AG04450 (cell line): ENCODE measurements around the gene HYKK. TPM values are rescaled to one million over a fixed set of nuclear protein-coding genes. Genes with fewer than 3 reads are reported as not detected.
A peak's percentile ranks its signal among the peaks of the same experiment; 100 is the strongest.

Source experiments
- CTCF ChIA-PET: fragments of 300-600, 350-600 bp; formaldehyde crosslinking; extraction: SDS; loops from one replicate; lab custom pipeline; 2022; ENCODE audit warnings: antibody characterized with exemption, inconsistent platforms; lab: Charles Lee
- POLR2A ChIA-PET: fragments of 350-600 bp; formaldehyde crosslinking; extraction: SDS; loops from one replicate; lab custom pipeline; 2021; ENCODE audit warnings: antibody characterized with exemption, inconsistent platforms; lab: Yijun Ruan, JAX
- DNase-seq: peaks from one replicate; pipeline ENCODE4 v3.0.0-alpha.2; 2011; ENCODE audit warnings: low read depth, low spot score
- H3K27ac ChIP-seq: one replicate; pipeline ENCODE4 v1.5.1; 2012; ENCODE audit warnings: low read depth, low read length, control low read depth
- H3K27me3 ChIP-seq: one replicate; pipeline ENCODE4 v1.6.0; 2012; ENCODE audit warnings: low read length; ENCODE audit not compliant: control insufficient read depth, insufficient read depth
- H3K4me3 ChIP-seq: 2 replicates; pipeline ENCODE4 v1.5.1; 2011; ENCODE audit warnings: mild to moderate bottlenecking, low read depth, low read length, control low read depth
- H3K9me3 ChIP-seq: 2 replicates; pipeline ENCODE4 v1.5.1; 2012; ENCODE audit warnings: low read length; ENCODE audit not compliant: control insufficient read depth, insufficient read depth
- polyA plus RNA-seq: library from polyadenylated mRNA; depleted of rRNA; stranded (reverse); fragments of >200 nt; gene quantifications from 2 replicates; pipeline ENCODE4 v1.2.3, GENCODE V29; 2011
- TF ChIP-seq, protein P1 (sequence below): IDR thresholded peaks from 2 replicates; pipeline ENCODE4 v1.5.1; 2011; ENCODE audit warnings: low read depth, low read length, control low read depth, inconsistent platforms

Gene HYKK
- polyA plus RNA-seq, 1 experiment, result 3.6 TPM

DNA sequence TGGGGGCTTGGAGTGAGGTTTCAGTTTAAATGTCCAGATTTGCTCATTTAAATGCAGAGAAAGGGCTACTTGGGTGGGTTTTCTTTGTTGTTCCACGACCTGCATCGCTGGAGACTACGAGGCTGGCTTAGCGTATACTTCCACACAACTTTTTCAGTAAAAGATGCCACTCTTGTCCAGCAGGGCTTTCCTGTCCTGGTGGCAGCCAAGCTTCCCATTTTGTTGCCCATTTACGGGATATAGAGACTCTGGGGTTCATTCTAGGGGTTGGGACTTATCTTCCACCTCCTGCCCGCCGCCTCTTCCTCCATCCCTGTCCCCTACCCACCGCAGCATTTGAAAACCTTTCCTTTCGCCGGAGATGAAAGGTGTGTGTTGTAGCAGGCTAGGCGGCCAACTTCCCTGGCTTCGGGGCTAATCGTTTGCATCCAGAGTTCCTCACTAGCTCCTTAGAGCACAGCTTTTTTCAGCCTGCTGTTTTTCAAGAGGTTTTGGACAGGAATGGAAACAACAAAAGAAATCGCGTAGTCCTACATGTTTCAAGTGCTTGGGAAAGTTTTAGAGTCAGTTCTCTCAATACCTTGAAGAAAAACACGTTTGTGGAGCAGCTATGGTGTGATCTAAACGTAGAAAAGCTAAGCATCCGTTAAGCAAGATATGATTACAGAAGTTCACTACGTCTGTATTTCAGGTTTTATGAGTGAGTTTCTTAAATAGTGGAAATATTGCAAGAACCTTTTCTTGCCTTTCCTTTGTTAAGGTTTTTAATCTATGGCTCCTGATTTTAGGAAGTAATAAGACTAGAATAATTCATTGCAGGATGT is 58.8 kb downstream of the HYKK start:
- ChIA-PET CTCF (interaction anchor here (0.6 to 1.5 kb wide), 3 partner anchors 26 to 617 kb away, joined by 3 read pairs; partner anchors contain the start of gene PSMA4), POLR2A (interaction anchor here (1.1 to 1.5 kb wide), 2 partner anchors 10 to 25 kb away, joined by 6 to 12 read pairs; no protein-coding TSS in a partner anchor)
- TF ChIP-seq, protein P1, sequence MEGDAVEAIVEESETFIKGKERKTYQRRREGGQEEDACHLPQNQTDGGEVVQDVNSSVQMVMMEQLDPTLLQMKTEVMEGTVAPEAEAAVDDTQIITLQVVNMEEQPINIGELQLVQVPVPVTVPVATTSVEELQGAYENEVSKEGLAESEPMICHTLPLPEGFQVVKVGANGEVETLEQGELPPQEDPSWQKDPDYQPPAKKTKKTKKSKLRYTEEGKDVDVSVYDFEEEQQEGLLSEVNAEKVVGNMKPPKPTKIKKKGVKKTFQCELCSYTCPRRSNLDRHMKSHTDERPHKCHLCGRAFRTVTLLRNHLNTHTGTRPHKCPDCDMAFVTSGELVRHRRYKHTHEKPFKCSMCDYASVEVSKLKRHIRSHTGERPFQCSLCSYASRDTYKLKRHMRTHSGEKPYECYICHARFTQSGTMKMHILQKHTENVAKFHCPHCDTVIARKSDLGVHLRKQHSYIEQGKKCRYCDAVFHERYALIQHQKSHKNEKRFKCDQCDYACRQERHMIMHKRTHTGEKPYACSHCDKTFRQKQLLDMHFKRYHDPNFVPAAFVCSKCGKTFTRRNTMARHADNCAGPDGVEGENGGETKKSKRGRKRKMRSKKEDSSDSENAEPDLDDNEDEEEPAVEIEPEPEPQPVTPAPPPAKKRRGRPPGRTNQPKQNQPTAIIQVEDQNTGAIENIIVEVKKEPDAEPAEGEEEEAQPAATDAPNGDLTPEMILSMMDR, result peak; percentile 35; the same call in 1 of the 2 replicates

DNA sequence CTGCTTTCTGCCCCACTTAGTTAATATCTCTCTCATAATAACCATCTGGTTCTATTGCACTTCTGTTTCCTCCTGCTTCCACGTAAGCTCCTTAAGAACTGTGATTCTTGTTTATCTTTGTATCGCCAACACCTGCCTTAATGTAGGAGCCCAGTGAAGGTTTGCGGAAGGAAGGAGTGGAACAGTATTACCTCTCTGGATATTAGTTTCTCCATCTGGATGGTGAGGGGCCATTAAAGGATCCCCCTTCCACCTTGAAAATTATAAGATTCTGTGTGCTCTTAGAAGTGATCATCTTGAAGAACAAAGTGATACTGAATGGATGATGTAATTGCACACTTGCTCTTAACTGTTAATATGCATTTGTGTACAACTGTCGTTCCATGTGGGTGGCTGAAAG is 60.2 kb downstream of the HYKK start:
- POLR2A ChIA-PET, result no interaction called here
- CTCF ChIA-PET, result no interaction called here
- H3K4me3 ChIP-seq, result no peak overlapping the region
- H3K27ac ChIP-seq, result no peak overlapping the region
- no peak for DNase-seq
- H3K27me3 ChIP-seq, result peaks cover 2% of the 10 kb centered on the region
- no peaks in the 10 kb centered on the region for H3K9me3 ChIP-seq
- TF ChIP-seq, protein P1, result no peak

More for the DNA sequence above, 58.8 kb downstream of the HYKK start:
- peak overlapping the region; percentile 76 for H3K4me3 ChIP-seq
- H3K9me3 ChIP-seq, result no peaks in the 10 kb centered on the region
- peaks cover 2% of the 10 kb centered on the region for H3K27me3 ChIP-seq
- H3K27ac ChIP-seq, result peak overlapping the region; percentile 39
- DNase-seq, result no peak

DNA sequence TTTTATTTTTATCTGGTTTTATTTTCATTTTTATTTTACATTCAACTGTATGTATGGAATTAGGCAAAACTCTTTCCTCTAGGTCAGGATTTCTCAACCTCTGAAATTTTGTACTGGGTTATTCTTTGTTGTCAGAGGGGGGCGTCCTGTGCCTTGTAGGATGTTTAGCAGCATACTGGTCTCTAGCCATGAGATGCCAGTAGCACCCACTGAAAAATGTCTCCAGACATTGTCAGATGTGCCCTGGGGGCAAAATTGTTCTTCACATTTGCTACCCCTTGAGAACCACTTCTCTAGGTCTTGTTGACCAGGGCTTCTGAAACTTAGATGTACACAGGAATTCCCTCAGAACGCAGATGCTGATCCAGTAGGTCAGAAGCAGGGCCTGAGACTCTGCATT is 63.3 kb downstream of the HYKK start:
- Histone ChIP-seq H3K4me3 (no peak overlapping the region), H3K27ac (no peak overlapping the region), H3K27me3 (no peaks in the 10 kb centered on the region), H3K9me3 (no peaks in the 10 kb centered on the region)
- TF ChIP-seq, protein P1, result no peak
- CTCF ChIA-PET, result no interaction called here
- no peak for DNase-seq
- POLR2A ChIA-PET, result no interaction called here

DNA sequence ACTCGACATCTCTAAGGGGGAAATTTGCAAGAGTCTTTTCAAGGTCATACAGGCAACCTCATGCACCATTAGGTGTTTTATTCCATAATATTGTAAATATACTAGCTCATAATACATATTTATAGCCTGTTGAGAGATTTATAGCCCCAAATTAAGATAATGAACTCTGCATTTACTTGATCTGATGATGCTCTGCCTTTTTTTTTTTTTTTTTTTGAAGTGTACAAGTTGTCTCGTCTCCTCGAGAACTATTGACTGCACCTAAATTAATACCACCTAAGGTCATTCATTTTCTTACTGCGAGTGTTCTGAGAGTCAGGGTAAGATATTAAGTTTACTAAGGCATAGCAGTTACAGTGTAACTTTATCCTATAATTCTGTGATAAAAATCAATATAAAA is 64.0 kb downstream of the HYKK start:
- no peaks in the 10 kb centered on the region for H3K9me3 ChIP-seq
- ChIA-PET POLR2A (no interaction called here), CTCF (no interaction called here)
- H3K27me3 ChIP-seq, result no peaks in the 10 kb centered on the region
- no peak overlapping the region for H3K4me3 ChIP-seq
- DNase-seq, result no peak
- TF ChIP-seq, protein P1, result no peak
- no peak overlapping the region for H3K27ac ChIP-seq

GRCh38 chr15:78573416-78573815 is 66.0 kb downstream of the HYKK start:
- H3K9me3 ChIP-seq, result no peaks in the 10 kb centered on the region
- no peak overlapping the region for H3K27ac ChIP-seq
- no peak overlapping the region for H3K4me3 ChIP-seq
- CTCF ChIA-PET, result no interaction called here
- no peaks in the 10 kb centered on the region for H3K27me3 ChIP-seq
- TF ChIP-seq, protein P1, result no peak
- POLR2A ChIA-PET, result no interaction called here
- DNase-seq, result no peak
